HepG2 (cell line): Measurements from ENCODE around the gene TGM1. TPM values are rescaled to one million over a fixed set of nuclear protein-coding genes. Genes with fewer than 3 reads are reported as not detected.

ENCODE experiments used
- ARID5B ChIP-seq: IDR thresholded peaks from 2 replicates; pipeline ENCODE4 v1.4.0; 2020; ENCODE audit warnings: mild to moderate bottlenecking, missing genetic modification reagents
- CBX2 ChIP-seq, 2 experiments: fragments of 200-600 bp in 1 of 2; sonication (generic); formaldehyde crosslinking in 1 of 2; IDR thresholded peaks; 2 replicates each; pipeline versions ENCODE4 v1.7.0 to v1.8.1; 2018 to 2022; ENCODE audit warnings: low read depth in 2 of 2, low read length in 1 of 2, mild to moderate bottlenecking in 1 of 2, missing genetic modification reagents in 1 of 2
- EHMT2 ChIP-seq: fragments of 200-600 bp; sonication (generic); IDR thresholded peaks from 2 replicates; pipeline ENCODE4 v1.7.0; 2017; ENCODE audit warnings: antibody characterized with exemption, low read depth, low read length, borderline replicate concordance
- ELK4 ChIP-seq: sonication (generic); formaldehyde crosslinking; IDR thresholded peaks from 2 replicates; pipeline ENCODE4 v1.9.0; 2021; ENCODE audit warnings: missing genetic modification reagents, borderline replicate concordance
- FOSL1 ChIP-seq: sonication (generic); formaldehyde crosslinking; IDR thresholded peaks from 2 replicates; pipeline ENCODE4 v1.9.0; 2021; ENCODE audit warnings: missing genetic modification reagents, borderline replicate concordance
- HINFP ChIP-seq: sonication (generic); formaldehyde crosslinking; IDR thresholded peaks from 2 replicates; pipeline ENCODE4 v1.4.0; 2020; ENCODE audit warnings: low read depth, mild to moderate bottlenecking, missing genetic modification reagents
- JUNB ChIP-seq: sonication (generic); formaldehyde crosslinking; IDR thresholded peaks from 2 replicates; pipeline ENCODE4 v1.8.0; 2022; ENCODE audit warnings: missing genetic modification reagents, mild to moderate bottlenecking, borderline replicate concordance
- PBX2 ChIP-seq: IDR thresholded peaks from 2 replicates; pipeline ENCODE4 v1.6.1; 2016; ENCODE audit warnings: control low read depth
- RFX3 ChIP-seq: IDR thresholded peaks from 2 replicates; pipeline ENCODE4 v1.6.1; 2016; ENCODE audit warnings: missing biosample characterization, missing genetic modification reagents
- TBP ChIP-seq: sonication (generic); formaldehyde crosslinking; IDR thresholded peaks from 2 replicates; pipeline ENCODE4 v1.5.0; 2020; ENCODE audit warnings: missing genetic modification reagents
- ZNF17 ChIP-seq: sonication (generic); formaldehyde crosslinking; IDR thresholded peaks from 2 replicates; pipeline ENCODE4 v1.5.0; 2020; ENCODE audit warnings: mild to moderate bottlenecking, missing genetic modification reagents
- ZNF317 ChIP-seq: sonication (generic); formaldehyde crosslinking; IDR thresholded peaks from 2 replicates; pipeline ENCODE4 v1.5.0; 2020; ENCODE audit warnings: mild to moderate bottlenecking, missing genetic modification reagents
- ZNF337 ChIP-seq: sonication (generic); formaldehyde crosslinking; IDR thresholded peaks from 2 replicates; pipeline ENCODE4 v1.5.1; 2020; ENCODE audit warnings: missing genetic modification reagents, low read depth, mild to moderate bottlenecking, borderline replicate concordance
- ZNF558 ChIP-seq: sonication (generic); formaldehyde crosslinking; IDR thresholded peaks from 2 replicates; pipeline ENCODE4 v1.9.0; 2022; ENCODE audit warnings: mild to moderate bottlenecking, missing genetic modification reagents, borderline replicate concordance
- ZNF713 ChIP-seq: sonication (generic); formaldehyde crosslinking; IDR thresholded peaks from 2 replicates; pipeline ENCODE4 v1.4.0; 2020; ENCODE audit warnings: mild to moderate bottlenecking, missing genetic modification reagents
- ZNF761 ChIP-seq: sonication (generic); formaldehyde crosslinking; conservative IDR thresholded peaks from 2 replicates; pipeline ENCODE4 v1.4.0; 2020; ENCODE audit warnings: mild to moderate bottlenecking, missing genetic modification reagents
- ZNF770 ChIP-seq: sonication (generic); formaldehyde crosslinking; IDR thresholded peaks from 2 replicates; pipeline ENCODE4 v1.5.0; 2020; ENCODE audit warnings: mild to moderate bottlenecking, missing genetic modification reagents
- polyA plus RNA-seq, 8 experiments: library from polyadenylated mRNA; depleted of rRNA in 3 of 8; stranded (reverse) in 7 of 8; unstranded in 1 of 8; fragments of >200 nt; fragmentation: Illumina TruSeq in 4 of 8; extraction: Trizol in 4 of 8; gene quantifications; 2 replicates each; pipeline versions ENCODE4 v1.2.1 to v1.2.3, GENCODE V29; 2011 to 2016; ENCODE audit warnings: low read depth in 4 of 8, missing spikeins in 1 of 8, mixed read lengths in 1 of 8; ENCODE audit not compliant: insufficient read depth in 1 of 8
- total RNA-seq, 5 experiments: library from RNA; depleted of rRNA; stranded (reverse); fragments of >200 nt; fragmentation: Illumina TruSeq; extraction: Trizol; gene quantifications; 2 replicates each; pipeline ENCODE4 v1.2.3, GENCODE V29; 2016; ENCODE audit warnings: low read depth in 1 of 5

Gene TGM1
- total and polyA plus RNA-seq, 2 of the 13 experiments (the other 11 are each of a cell fraction or from before 2014, with no cell fraction given): 3.2 to 10.6 TPM

GRCh38 chr14:24296341-24297157, 33.6 kb upstream of the TGM1 start (continued):
- TF ChIP-seq HINFP (CRISPR knock-in tag) (no peak), EHMT2 (no peak), CBX2 (IDR thresholded peaks at IDR 0.05; ENCODE audit: low read depth, low read length) (no peak), CBX2 (CRISPR knock-in tag; IDR thresholded peaks at IDR 0.05; ENCODE audit: low read depth) (no peak; the same call in 1 of the 2 replicates), FOSL1 (no peak), ELK4 (CRISPR knock-in tag) (no peak), PBX2 (CRISPR knock-in tag) (no peak), ZNF317 (no peak), JUNB (CRISPR knock-in tag) (no peak; the same call in 1 of the 2 replicates), ZNF337 (CRISPR knock-in tag) (no peak), ZNF770 (CRISPR knock-in tag) (no peak), ZNF17 (CRISPR knock-in tag) (no peak), ARID5B (CRISPR knock-in tag) (peak; percentile 55; the same call in 1 of the 2 replicates), ZNF761 (no peak), RFX3 (CRISPR knock-in tag) (no peak), ZNF558 (no peak), TBP (CRISPR knock-in tag) (no peak), ZNF713 (CRISPR knock-in tag) (no peak)
